Hepatocyte (in vitro differentiated cells): ENCODE data around the gene OIT3. TPM values are rescaled to one million over a fixed set of nuclear protein-coding genes. Genes with fewer than 3 reads are reported as not detected.

Experiments used
- DNase-seq: peaks from one replicate; pipeline ENCODE4 v3.0.0-alpha.2; 2016; ENCODE audit warnings: low spot score
- H2AFZ ChIP-seq: fragments of 200-600 bp; sonication (generic); 2 replicates; pipeline ENCODE4 v1.6.0; 2016; ENCODE audit warnings: antibody characterized with exemption, mild to moderate bottlenecking
- H3K27ac ChIP-seq: fragments of 200-600 bp; sonication (generic); 2 replicates; pipeline ENCODE4 v1.5.1; 2016; ENCODE audit warnings: mild to moderate bottlenecking
- H3K27me3 ChIP-seq: fragments of 200-600 bp; sonication (generic); 2 replicates; pipeline ENCODE4 v1.6.1; 2016
- H3K36me3 ChIP-seq: fragments of 200-600 bp; sonication (generic); replicated peaks from 2 replicates; pipeline ENCODE4 v1.5.1; 2016; ENCODE audit warnings: low read depth; ENCODE audit not compliant: insufficient read depth
- H3K4me1 ChIP-seq: fragments of 200-600 bp; sonication (generic); 2 replicates; pipeline ENCODE4 v1.5.1; 2016; ENCODE audit warnings: mild to moderate bottlenecking, moderate library complexity; ENCODE audit not compliant: insufficient read depth
- H3K4me2 ChIP-seq: fragments of 200-600 bp; sonication (generic); 2 replicates; pipeline ENCODE4 v1.6.0; 2016
- H3K4me3 ChIP-seq: fragments of 200-600 bp; sonication (generic); 2 replicates; pipeline ENCODE4 v1.5.1; 2016; ENCODE audit warnings: mild to moderate bottlenecking
- H3K79me2 ChIP-seq: fragments of 200-600 bp; sonication (generic); 2 replicates; pipeline ENCODE4 v1.6.0; 2017; ENCODE audit warnings: mild to moderate bottlenecking
- H3K9me2 ChIP-seq: fragments of 200-600 bp; sonication (generic); replicated peaks from 2 replicates; pipeline ENCODE4 v1.6.0; 2017; ENCODE audit warnings: mild to moderate bottlenecking; ENCODE audit not compliant: insufficient read depth
- H3K9me3 ChIP-seq: fragments of 200-600 bp; sonication (generic); 2 replicates; pipeline ENCODE4 v1.5.1; 2016; ENCODE audit warnings: low read depth, mild to moderate bottlenecking
- H4K20me1 ChIP-seq: fragments of 200-600 bp; sonication (generic); 2 replicates; pipeline ENCODE4 v1.6.0; 2016; ENCODE audit warnings: mild to moderate bottlenecking; ENCODE audit not compliant: insufficient read depth, poor library complexity, severe bottlenecking
- CTCF ChIP-seq: fragments of 200-600 bp; sonication (generic); IDR thresholded peaks from 2 replicates; pipeline ENCODE4 v1.5.1; 2016; ENCODE audit warnings: antibody characterized with exemption, mild to moderate bottlenecking; ENCODE audit not compliant: poor library complexity
- EZH2 ChIP-seq: fragments of 200-600 bp; sonication (generic); IDR thresholded peaks from 2 replicates; pipeline ENCODE4 v1.6.1; 2016; ENCODE audit warnings: antibody characterized with exemption, mild to moderate bottlenecking, borderline replicate concordance
- EZH2phosphoT487 ChIP-seq: fragments of 200-600 bp; sonication (generic); IDR thresholded peaks from one replicate; pipeline ENCODE4 v1.6.1; 2018; ENCODE audit warnings: antibody characterized with exemption, mild to moderate bottlenecking, low read depth, moderate library complexity; ENCODE audit not compliant: unreplicated experiment, severe bottlenecking
- WGBS: methylation state at CpG from one replicate; pipeline ENCODE4 v1.1.6; 2016; ENCODE audit warnings: low lambda C conversion rate; ENCODE audit errors: missing lambda C conversion rate; 5-methylcytosine and 5-hydroxymethylcytosine counted together
- polyA plus RNA-seq: library from polyadenylated mRNA; unstranded; fragments of >200 nt; fragmentation: Nextera tagmentation; extraction: Ambion mirVana; gene quantifications from 2 replicates; pipeline ENCODE4 v1.2.1, GENCODE V29; 2016
- total RNA-seq: library from RNA; depleted of rRNA; stranded (reverse); fragments of >200 nt; gene quantifications from 2 replicates; pipeline ENCODE4 v1.2.3, GENCODE V29; 2014

The OIT3 gene
- total and polyA plus RNA-seq, 2 experiments from 2014 or later: 0.88 TPM; not detected in 1

DNA sequence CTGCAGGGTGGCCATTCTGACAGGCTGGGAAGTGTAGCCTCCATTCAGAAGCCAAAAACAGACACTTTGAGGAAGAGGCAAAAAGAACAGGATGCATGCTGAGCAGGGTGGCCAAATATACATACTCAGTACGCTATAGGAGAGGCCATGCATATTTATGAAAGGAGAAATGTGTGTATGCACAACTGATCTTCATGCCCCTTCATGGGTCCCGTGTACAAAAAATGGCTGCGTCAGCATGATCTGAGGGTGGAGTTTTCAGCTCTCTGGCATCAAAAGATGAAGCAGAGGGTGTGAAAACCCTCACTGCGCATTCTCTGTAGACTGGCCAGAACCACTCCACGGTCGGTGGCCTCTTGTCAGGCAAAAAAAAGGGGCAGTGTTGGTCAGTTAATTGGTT lies 35.5 kb upstream of the OIT3 start:
- no peak overlapping the region for H2AFZ ChIP-seq
- no peak for TF ChIP-seq EZH2
- TF ChIP-seq EZH2phosphoT487: no peak
- no peak for TF ChIP-seq CTCF
- H3K79me2 ChIP-seq: no peaks in the 10 kb centered on the region
- H3K27ac ChIP-seq: no peak overlapping the region
- H3K4me2 ChIP-seq: no peak overlapping the region
- H3K27me3 ChIP-seq: no peaks in the 10 kb centered on the region
- WGBS: 96% methylated on average over 6 of the region's 6 CpGs
- no peak overlapping the region for H3K4me3 ChIP-seq
- no peaks in the 10 kb centered on the region for H3K36me3 ChIP-seq
- H3K9me3 ChIP-seq: no peaks in the 10 kb centered on the region
- H3K4me1 ChIP-seq: no peaks in the 10 kb centered on the region
- no peaks in the 10 kb centered on the region for H4K20me1 ChIP-seq
- DNase-seq: no peak
- no peaks in the 10 kb centered on the region for H3K9me2 ChIP-seq

DNA sequence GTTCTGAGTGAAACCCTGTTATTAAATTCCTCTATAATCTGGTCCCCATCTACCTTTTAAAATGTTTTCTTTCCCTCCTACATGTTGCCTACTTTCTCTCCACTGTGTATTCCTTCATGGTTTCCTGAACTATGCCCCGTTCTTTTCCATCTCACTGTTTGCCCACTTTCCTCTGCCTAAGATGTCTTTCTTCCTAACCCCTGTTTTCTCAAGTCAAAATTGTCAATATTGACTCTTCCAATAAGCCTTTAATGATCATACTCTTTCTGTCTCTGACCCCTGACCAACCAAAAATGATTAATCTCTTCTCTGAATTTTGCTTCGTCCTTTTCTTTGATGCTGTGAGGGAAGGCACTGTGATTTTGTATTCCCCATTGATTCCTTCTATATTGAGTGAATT lies 30.6 kb upstream of the OIT3 start:
- Histone ChIP-seq H3K4me1 (no peaks in the 10 kb centered on the region), H3K27ac (no peak overlapping the region), H3K79me2 (no peaks in the 10 kb centered on the region), H3K9me2 (no peaks in the 10 kb centered on the region), H3K9me3 (no peaks in the 10 kb centered on the region), H3K27me3 (no peaks in the 10 kb centered on the region), H3K4me3 (no peak overlapping the region), H4K20me1 (no peaks in the 10 kb centered on the region), H3K36me3 (no peaks in the 10 kb centered on the region), H2AFZ (no peak overlapping the region), H3K4me2 (no peak overlapping the region)
- WGBS: 77% methylated on average over 2 of the region's 2 CpGs
- no peak for DNase-seq
- TF ChIP-seq EZH2 (no peak), EZH2phosphoT487 (no peak)

DNA sequence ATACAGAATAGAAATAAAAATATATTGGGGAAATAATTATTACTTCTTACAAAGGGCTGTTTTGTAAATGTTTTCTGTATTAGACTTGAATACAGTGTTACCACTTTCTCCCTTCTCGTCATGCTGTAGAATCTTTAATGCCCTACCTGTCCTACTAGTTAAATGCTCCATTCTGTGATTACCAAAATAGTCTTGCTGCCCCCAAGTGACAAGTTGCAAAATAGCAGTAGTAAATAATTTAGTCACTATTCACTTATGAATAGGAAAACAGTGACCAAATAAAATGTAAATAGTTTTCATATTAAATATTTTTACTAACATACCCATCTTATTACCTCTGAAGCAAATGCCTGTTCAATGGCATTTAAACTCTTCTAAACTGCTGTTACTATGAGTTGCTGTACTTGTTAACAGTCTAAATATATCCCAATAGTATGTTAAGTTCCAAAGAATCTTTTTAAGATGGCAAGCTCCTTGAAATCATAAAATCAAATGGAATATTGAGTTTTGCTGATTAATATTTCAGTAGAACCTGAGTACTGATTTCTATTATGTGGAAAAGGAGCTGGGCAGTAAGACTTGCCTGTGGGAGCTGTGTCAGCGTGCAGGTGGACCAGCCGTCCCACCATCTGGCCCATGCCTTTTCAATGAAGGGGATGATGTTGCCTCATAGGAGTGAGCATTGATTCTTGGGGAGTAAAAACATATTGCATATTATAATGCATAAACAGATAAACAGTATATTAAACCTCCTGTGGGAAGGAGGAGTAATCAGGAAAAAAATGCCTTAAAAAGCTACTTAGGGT lies 18.1 kb upstream of the OIT3 start:
- Histone ChIP-seq H4K20me1 (no peaks in the 10 kb centered on the region), H3K9me2 (no peaks in the 10 kb centered on the region), H3K36me3 (no peaks in the 10 kb centered on the region), H2AFZ (no peak overlapping the region), H3K79me2 (no peaks in the 10 kb centered on the region), H3K4me1 (no peaks in the 10 kb centered on the region), H3K4me2 (no peak overlapping the region), H3K4me3 (no peak overlapping the region), H3K9me3 (no peaks in the 10 kb centered on the region), H3K27ac (no peak overlapping the region), H3K27me3 (no peaks in the 10 kb centered on the region)
- DNase-seq: peak; percentile 31
- TF ChIP-seq EZH2phosphoT487 (no peak), EZH2 (no peak), CTCF (peak; percentile 63)
- 79% methylated on average over 3 of the region's 3 CpGs for WGBS

GRCh38 chr10:72879245-72879644 lies 14.3 kb upstream of the OIT3 start:
- Histone ChIP-seq H3K9me3 (no peaks in the 10 kb centered on the region), H3K79me2 (no peaks in the 10 kb centered on the region), H4K20me1 (no peaks in the 10 kb centered on the region), H3K4me3 (no peak overlapping the region), H3K36me3 (no peaks in the 10 kb centered on the region), H2AFZ (no peak overlapping the region), H3K27me3 (no peaks in the 10 kb centered on the region), H3K27ac (no peak overlapping the region), H3K9me2 (no peaks in the 10 kb centered on the region), H3K4me1 (no peaks in the 10 kb centered on the region), H3K4me2 (no peak overlapping the region)
- no peak for DNase-seq
- TF ChIP-seq EZH2phosphoT487 (no peak), EZH2 (no peak), CTCF (no peak)
- 100% methylated on average over 2 of the region's 2 CpGs for WGBS
